HepG2 (cell line): ENCODE measurements around the gene RASAL3. TPM values are rescaled to one million over a fixed set of nuclear protein-coding genes. Genes with fewer than 3 reads are reported as not detected.

Experiments
- DBP ChIP-seq: sonication (generic); formaldehyde crosslinking; IDR thresholded peaks from 2 replicates; pipeline ENCODE4 v1.4.0; 2020; ENCODE audit warnings: missing genetic modification reagents; ENCODE audit errors: not compliant biosample characterization
- GABPB1 ChIP-seq: IDR thresholded peaks from 2 replicates; pipeline ENCODE4 v1.6.1; 2016; ENCODE audit warnings: mild to moderate bottlenecking, missing genetic modification reagents, moderate library complexity, missing compliant biosample characterization
- GATAD1 ChIP-seq: IDR thresholded peaks from 2 replicates; pipeline ENCODE4 v1.6.1; 2016; ENCODE audit warnings: missing genetic modification reagents, missing compliant biosample characterization
- KDM2A ChIP-seq: sonication (generic); formaldehyde crosslinking; IDR thresholded peaks from 2 replicates; pipeline ENCODE4 v1.4.0; 2020; ENCODE audit warnings: low read depth, missing genetic modification reagents, borderline replicate concordance
- KLF16 ChIP-seq, 2 experiments: sonication (generic) in 1 of 2; formaldehyde crosslinking in 1 of 2; IDR thresholded peaks; 2 replicates each; pipeline versions ENCODE4 v1.6.1 to v1.8.0; 2016 to 2023; ENCODE audit warnings: missing genetic modification reagents in 2 of 2, missing compliant biosample characterization in 1 of 2
- LCORL ChIP-seq, 2 experiments: fragments of 450-650 bp in 1 of 2; sonication (generic) in 1 of 2; formaldehyde crosslinking in 1 of 2; IDR thresholded peaks; 2 replicates each; pipeline versions ENCODE4 v1.5.0 to v1.6.1; 2017 to 2020; ENCODE audit warnings: antibody characterized with exemption in 1 of 2, missing genetic modification reagents in 1 of 2
- RCOR2 ChIP-seq: IDR thresholded peaks from 2 replicates; pipeline ENCODE4 v1.6.1; 2016; ENCODE audit warnings: missing biosample characterization, missing genetic modification reagents
- TFAP4 ChIP-seq: sonication (generic); IDR thresholded peaks from 2 replicates; pipeline ENCODE4 v1.6.1; 2016; ENCODE audit warnings: low read depth, borderline replicate concordance
- ZNF678 ChIP-seq: sonication (generic); formaldehyde crosslinking; IDR thresholded peaks from 2 replicates; pipeline ENCODE4 v1.4.0; 2020; ENCODE audit warnings: mild to moderate bottlenecking, missing genetic modification reagents
- polyA plus RNA-seq, 8 experiments: library from polyadenylated mRNA; depleted of rRNA in 3 of 8; stranded (reverse) in 7 of 8; unstranded in 1 of 8; fragments of >200 nt; fragmentation: Illumina TruSeq in 4 of 8; extraction: Trizol in 4 of 8; gene quantifications; 2 replicates each; pipeline versions ENCODE4 v1.2.1 to v1.2.3, GENCODE V29; 2011 to 2016; ENCODE audit warnings: low read depth in 4 of 8, missing spikeins in 1 of 8, mixed read lengths in 1 of 8; ENCODE audit not compliant: insufficient read depth in 1 of 8
- total RNA-seq, 5 experiments: library from RNA; depleted of rRNA; stranded (reverse); fragments of >200 nt; fragmentation: Illumina TruSeq; extraction: Trizol; gene quantifications; 2 replicates each; pipeline ENCODE4 v1.2.3, GENCODE V29; 2016; ENCODE audit warnings: low read depth in 1 of 5

The RASAL3 gene
- total and polyA plus RNA-seq, 2 of the 13 experiments (the other 11 are each of a cell fraction or from before 2014, with no cell fraction given): not detected

- TF ChIP-seq KLF16 (CRISPR knock-in tag; IDR thresholded peaks at IDR 0.05) (peak in 1 of 2 experiments; percentile 35; a peak in 1 of 4 replicates), GABPB1 (CRISPR knock-in tag) (peak; percentile 80), GATAD1 (CRISPR knock-in tag) (peak; percentile 81), LCORL (IDR thresholded peaks at IDR 0.05) (no peak), LCORL (CRISPR knock-in tag; IDR thresholded peaks at IDR 0.05) (peak; percentile 10; the same call in 1 of the 2 replicates), TFAP4 (peak; percentile 88), ZNF678 (CRISPR knock-in tag) (no peak), KDM2A (CRISPR knock-in tag) (peak; percentile 90), DBP (CRISPR knock-in tag) (no peak), RCOR2 (CRISPR knock-in tag) (no peak)
Measured at GRCh38 chr19:15432629-15433518, 31.5 kb downstream of the RASAL3 start (continued).
